ENCODE results near the gene SLN. TPM values are rescaled to one million over a fixed set of nuclear protein-coding genes. Genes with fewer than 3 reads are reported as not detected.

Gene SLN
- total RNA-seq, 1 experiment from 2014 or later: not detected

- no peaks in the 10 kb centered on the region for H3K79me2 ChIP-seq (ENCODE audit: insufficient read depth, low read length)
- H3K23ac ChIP-seq (ENCODE audit: insufficient read length, low read depth, low read length): no peak overlapping the region
- H4K20me1 ChIP-seq (ENCODE audit: control insufficient read depth, insufficient read depth, insufficient read length): no peaks in the 10 kb centered on the region
- H2BK15ac ChIP-seq (ENCODE audit: low read depth, low read length): no peak overlapping the region
- TF ChIP-seq CTCF (conservative IDR thresholded peaks at IDR 0.05): no peak
- H3K27ac ChIP-seq (ENCODE audit: insufficient read length, low read depth, low read length): no peak overlapping the region
- no peak overlapping the region for H3K4me3 Mint-ChIP-seq
- no peak overlapping the region for H3T11ph ChIP-seq (ENCODE audit: low read length)
- H3K18ac ChIP-seq (ENCODE audit: insufficient read length, low read depth, low read length): no peak overlapping the region
- no peak overlapping the region for H3K4ac ChIP-seq (ENCODE audit: low read depth, low read length)
- H3K79me1 ChIP-seq (ENCODE audit: insufficient read depth, low read depth, low read length, poor library complexity, severe bottlenecking): no peaks in the 10 kb centered on the region
- H3K36me3 Mint-ChIP-seq (ENCODE audit: insufficient read depth in 1 of 3, low read depth in 3 of 3): no peaks in the 10 kb centered on the region; a peak in 2 of 7 replicates
- no peaks in the 10 kb centered on the region for H3K9me3 ChIP-seq (ENCODE audit: control insufficient read depth, low read depth, low read length)
- H2AFZ ChIP-seq (ENCODE audit: low read length): no peak overlapping the region
- peaks cover 21 to 23% of the 10 kb centered on the region in 2 experiments for H3K4me1 Mint-ChIP-seq
- no peak overlapping the region for H2BK20ac ChIP-seq (ENCODE audit: low read depth, low read length, poor library complexity, severe bottlenecking)
- H4K91ac ChIP-seq (ENCODE audit: insufficient read length, low read depth, low read length): no peak overlapping the region
- H3K9ac ChIP-seq (ENCODE audit: extremely low read depth, insufficient read length, low read length): no peak overlapping the region
- H2AK5ac ChIP-seq (ENCODE audit: insufficient read length, low read length): no peak overlapping the region
- H3K4me1 ChIP-seq (ENCODE audit: insufficient read depth, low read length): peaks cover 10% of the 10 kb centered on the region; the same call in 1 of the 2 replicates
- H3K14ac ChIP-seq (ENCODE audit: insufficient read depth, low read length): no peak overlapping the region
- no peak for DNase-seq
- H4K5ac ChIP-seq (ENCODE audit: insufficient read length, low read depth, low read length): no peak overlapping the region
- H3K9me3 Mint-ChIP-seq: peaks cover 0 to 4% of the 10 kb centered on the region in 2 experiments; a peak in 2 of 5 replicates
- H2BK5ac ChIP-seq (ENCODE audit: insufficient read length, low read length): no peak overlapping the region
- no peak overlapping the region for H3K56ac ChIP-seq (ENCODE audit: insufficient read length, low read depth, low read length)
- no peaks in the 10 kb centered on the region for H3K27me3 ChIP-seq (ENCODE audit: insufficient read depth, low read length)
- H3K27me3 Mint-ChIP-seq (ENCODE audit: low read depth): peaks cover 11% of the 10 kb centered on the region
- no peak overlapping the region for H4K8ac ChIP-seq (replicated peaks; ENCODE audit: insufficient read length, low read depth, low read length)
- H2BK12ac ChIP-seq (ENCODE audit: insufficient read length, low read depth, low read length): no peak overlapping the region
- H3K27ac Mint-ChIP-seq: peak overlapping the region in 1 of 3 experiments; percentile 87; a peak in 3 of 7 replicates
- no CpG with 5 or more reads among the region's 3 CpGs for WGBS (ENCODE audit: extremely low coverage, insufficient read length, low lambda C conversion rate)
- no peaks in the 10 kb centered on the region for H3K23me2 ChIP-seq (ENCODE audit: insufficient read length, low read depth, low read length, poor library complexity, severe bottlenecking)
- H2BK120ac ChIP-seq (ENCODE audit: low read depth, low read length, poor library complexity, severe bottlenecking): no peak overlapping the region
- H3K4me2 ChIP-seq (ENCODE audit: insufficient read depth, insufficient read length, low read length): no peak overlapping the region
Measured at GRCh38 chr11:107707215-107707671, 4.6 kb downstream of the SLN start.
